PC-3 (cell line): Measurements from ENCODE around the gene RERE. TPM values are rescaled to one million over a fixed set of nuclear protein-coding genes. Genes with fewer than 3 reads are reported as not detected.

ENCODE experiments used
- ATAC-seq: fragments of 200-7000 bp; cut with Tn5 transposase; 2 replicates; pipeline ENCODE4 v1.9.1; 2020; ENCODE audit warnings: mild to moderate bottlenecking, moderate library complexity
- BruUV-seq: library from RNA; stranded (reverse); fragments of 400-500 nt; replicated peaks from 2 replicates; lab custom pipeline; 2021; lab: Mats Ljungman, UMichigan
- CTCF ChIA-PET: fragments of 300-600 bp; sonication (Branson Sonifier 250); formaldehyde crosslinking; loops from one replicate; lab custom pipeline; 2022; ENCODE audit warnings: antibody characterized with exemption; lab: Charles Lee
- POLR2A ChIA-PET: fragments of 300-600 bp; sonication (Branson Sonifier 250); formaldehyde crosslinking; loops from one replicate; lab custom pipeline; 2022; ENCODE audit warnings: antibody characterized with exemption; ENCODE audit not compliant: unreplicated experiment; lab: Charles Lee
- DNase-seq: peaks from one replicate; pipeline ENCODE4 v3.0.0-alpha.2; 2015
- H2AFZ ChIP-seq: fragments of 300-600 bp; sonication (generic); 2 replicates; pipeline ENCODE4 v1.6.0; 2016; ENCODE audit warnings: antibody characterized with exemption, low read length
- H3F3A ChIP-seq: fragments of 300-600 bp; sonication (generic); one replicate; pipeline ENCODE4 v1.6.0; 2017; ENCODE audit warnings: antibody characterized with exemption, low read length, control low read depth, mild to moderate bottlenecking; ENCODE audit not compliant: unreplicated experiment
- H3K27ac ChIP-seq: fragments of 300-600 bp; sonication (generic); 2 replicates; pipeline ENCODE4 v1.5.1; 2016; ENCODE audit warnings: mild to moderate bottlenecking, low read length
- H3K27me3 ChIP-seq: fragments of 300-600 bp; sonication (generic); 2 replicates; pipeline ENCODE4 v1.6.1; 2016; ENCODE audit warnings: low read length, mixed read lengths
- H3K36me3 ChIP-seq: fragments of 300-600 bp; sonication (generic); 2 replicates; pipeline ENCODE4 v1.6.1; 2016; ENCODE audit warnings: low read depth, mixed run types, low read length, mixed read lengths
- H3K4me1 ChIP-seq: fragments of 300-600 bp; sonication (generic); 2 replicates; pipeline ENCODE4 v1.5.1; 2016; ENCODE audit warnings: low read length; ENCODE audit not compliant: insufficient read depth
- H3K4me2 ChIP-seq: fragments of 300-600 bp; sonication (generic); 2 replicates; pipeline ENCODE4 v1.6.0; 2016; ENCODE audit warnings: low read length
- H3K4me3 ChIP-seq: fragments of 300-600 bp; sonication (generic); 2 replicates; pipeline ENCODE4 v1.5.1; 2016; ENCODE audit warnings: mild to moderate bottlenecking, low read length, mixed read lengths
- H3K79me2 ChIP-seq: fragments of 300-600 bp; sonication (generic); 2 replicates; pipeline ENCODE4 v1.6.1; 2017; ENCODE audit warnings: low read length, mixed read lengths
- H3K9ac ChIP-seq: fragments of 300-600 bp; sonication (generic); 2 replicates; pipeline ENCODE4 v1.6.0; 2016; ENCODE audit warnings: mild to moderate bottlenecking, low read length
- H3K9me2 ChIP-seq: fragments of 300-600 bp; sonication (generic); replicated peaks from 2 replicates; pipeline ENCODE4 v1.6.1; 2016; ENCODE audit warnings: mixed run types, low read length, mixed read lengths
- H3K9me3 ChIP-seq: fragments of 300-600 bp; sonication (generic); 2 replicates; pipeline ENCODE4 v1.6.1; 2016; ENCODE audit warnings: low read length, mixed read lengths
- H4K20me1 ChIP-seq: fragments of 300-600 bp; sonication (generic); 2 replicates; pipeline ENCODE4 v1.6.1; 2016; ENCODE audit warnings: low read length, mixed read lengths
- EZH2 ChIP-seq: fragments of 300-600 bp; sonication (generic); IDR thresholded peaks from one replicate; pipeline ENCODE4 v1.6.1; 2017; ENCODE audit warnings: antibody characterized with exemption, mild to moderate bottlenecking, low read length; ENCODE audit not compliant: unreplicated experiment
- EZH2phosphoT487 ChIP-seq: fragments of 300-600 bp; sonication (generic); IDR thresholded peaks from 2 replicates; pipeline ENCODE4 v1.6.1; 2018; ENCODE audit warnings: mild to moderate bottlenecking, antibody characterized with exemption, low read length, borderline replicate concordance
- intact Hi-C: fragments of 100-400 bp; cut with micrococcal nuclease; formaldehyde crosslinking; loops from 2 replicates; pipeline ENCODE4 v1.9.0; 2023
- total RNA-seq: library from RNA; depleted of rRNA; stranded (reverse); fragments of >200 nt; gene quantifications from 2 replicates; pipeline ENCODE4 v1.2.3, GENCODE V29; 2014
- TF ChIP-seq, protein P1 (sequence below): fragments of 300-600 bp; sonication (generic); conservative IDR thresholded peaks from 2 replicates; pipeline ENCODE4 v1.5.1; 2017; ENCODE audit warnings: antibody characterized with exemption, low read depth, mild to moderate bottlenecking, low read length

RERE gene
- total RNA-seq, 1 experiment from 2014 or later: 24.2 TPM

DNA sequence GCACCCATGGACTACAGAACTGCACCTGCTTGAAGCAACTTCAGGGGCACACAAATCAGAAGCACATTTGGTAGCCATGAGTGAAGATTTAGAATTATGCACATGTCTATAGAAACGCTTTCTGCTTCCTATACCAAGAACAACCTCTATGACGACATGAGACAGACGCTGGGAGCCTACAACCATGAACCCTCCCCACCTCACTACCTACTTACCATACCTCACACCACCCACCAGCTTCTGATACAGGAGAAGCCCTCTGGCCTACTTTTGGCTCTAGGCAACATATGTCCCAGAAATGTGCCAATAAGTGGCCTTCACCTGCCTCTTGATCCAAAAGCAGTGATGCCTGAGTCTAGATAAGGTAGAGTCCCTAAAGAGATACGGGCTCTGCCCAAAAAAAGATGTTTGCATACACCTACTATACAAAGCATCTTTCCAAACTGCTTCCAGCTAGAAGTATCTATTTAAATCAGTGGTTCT is 441.0 kb downstream of the RERE start:
- peaks cover 3% of the 10 kb centered on the region; the same call in 1 of the 2 replicates for H3K79me2 ChIP-seq
- intact Hi-C loops: no loop called here
- no peaks in the 10 kb centered on the region for H4K20me1 ChIP-seq
- DNase-seq (no peak), ATAC-seq (no peak)
- no peaks in the 10 kb centered on the region for H3K9me2 ChIP-seq
- no peak overlapping the region for H2AFZ ChIP-seq
- no peak overlapping the region for H3K27ac ChIP-seq
- no peaks in the 10 kb centered on the region; the same call in 1 of the 2 replicates for H3K36me3 ChIP-seq
- BruUV-seq: no TSS peak
- TF ChIP-seq, protein P1, sequence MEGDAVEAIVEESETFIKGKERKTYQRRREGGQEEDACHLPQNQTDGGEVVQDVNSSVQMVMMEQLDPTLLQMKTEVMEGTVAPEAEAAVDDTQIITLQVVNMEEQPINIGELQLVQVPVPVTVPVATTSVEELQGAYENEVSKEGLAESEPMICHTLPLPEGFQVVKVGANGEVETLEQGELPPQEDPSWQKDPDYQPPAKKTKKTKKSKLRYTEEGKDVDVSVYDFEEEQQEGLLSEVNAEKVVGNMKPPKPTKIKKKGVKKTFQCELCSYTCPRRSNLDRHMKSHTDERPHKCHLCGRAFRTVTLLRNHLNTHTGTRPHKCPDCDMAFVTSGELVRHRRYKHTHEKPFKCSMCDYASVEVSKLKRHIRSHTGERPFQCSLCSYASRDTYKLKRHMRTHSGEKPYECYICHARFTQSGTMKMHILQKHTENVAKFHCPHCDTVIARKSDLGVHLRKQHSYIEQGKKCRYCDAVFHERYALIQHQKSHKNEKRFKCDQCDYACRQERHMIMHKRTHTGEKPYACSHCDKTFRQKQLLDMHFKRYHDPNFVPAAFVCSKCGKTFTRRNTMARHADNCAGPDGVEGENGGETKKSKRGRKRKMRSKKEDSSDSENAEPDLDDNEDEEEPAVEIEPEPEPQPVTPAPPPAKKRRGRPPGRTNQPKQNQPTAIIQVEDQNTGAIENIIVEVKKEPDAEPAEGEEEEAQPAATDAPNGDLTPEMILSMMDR: no peak
- TF ChIP-seq EZH2 (no peak), EZH2phosphoT487 (no peak)
- H3K4me2 ChIP-seq: no peak overlapping the region
- peaks cover 9% of the 10 kb centered on the region for H3K4me1 ChIP-seq
- no peaks in the 10 kb centered on the region for H3K27me3 ChIP-seq
- H3F3A ChIP-seq: no peaks in the 10 kb centered on the region
- H3K9ac ChIP-seq: no peak overlapping the region
- ChIA-PET POLR2A (interaction anchor here (0.5 kb wide), 1 partner anchor 33 kb away, joined by 3 read pairs; no protein-coding TSS in a partner anchor), CTCF (no interaction called here)
- H3K9me3 ChIP-seq: no peaks in the 10 kb centered on the region
- no peak overlapping the region for H3K4me3 ChIP-seq

- DNase-seq (peak; percentile 66), ATAC-seq (peak; percentile 57)
- no peak overlapping the region for H3K27ac ChIP-seq
Measured at GRCh38 chr1:8374812-8375211, 442.6 kb downstream of the RERE start.

DNA sequence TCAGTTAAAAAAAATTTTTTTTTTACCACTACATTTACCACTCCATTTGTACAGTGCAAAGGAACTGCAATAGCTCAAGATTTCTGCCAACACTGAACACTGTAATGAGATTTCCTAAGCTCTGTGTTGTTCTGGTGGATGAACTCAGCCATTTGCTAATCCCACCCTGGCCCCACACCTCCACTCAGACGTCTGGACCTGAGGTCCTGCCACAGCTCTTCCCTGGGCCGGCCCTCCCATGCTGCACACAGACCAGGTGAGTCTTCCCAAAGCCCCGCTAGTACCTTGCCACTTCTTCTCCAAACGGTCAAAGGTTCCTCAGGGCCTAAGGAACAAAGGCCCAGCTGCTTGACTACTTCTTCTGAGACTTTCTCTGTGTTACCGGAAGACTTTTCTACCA is 443.1 kb downstream of the RERE start:
- Histone ChIP-seq H3K4me3 (no peak overlapping the region), H3F3A (no peaks in the 10 kb centered on the region), H3K79me2 (peaks cover 3% of the 10 kb centered on the region; the same call in 1 of the 2 replicates), H3K9me2 (no peaks in the 10 kb centered on the region), H3K9ac (no peak overlapping the region), H2AFZ (no peak overlapping the region), H3K4me1 (peaks cover 9% of the 10 kb centered on the region), H3K4me2 (no peak overlapping the region), H4K20me1 (no peaks in the 10 kb centered on the region), H3K36me3 (peaks cover 5% of the 10 kb centered on the region; the same call in 1 of the 2 replicates), H3K27me3 (no peaks in the 10 kb centered on the region), H3K9me3 (no peaks in the 10 kb centered on the region), H3K27ac (no peak overlapping the region)
- CTCF ChIA-PET: no interaction called here
- no TSS peak for BruUV-seq
- POLR2A ChIA-PET: no interaction called here
- DNase-seq (no peak), ATAC-seq (no peak)
- no peak for TF ChIP-seq EZH2phosphoT487
- TF ChIP-seq EZH2: no peak
- TF ChIP-seq, protein P1: no peak
- intact Hi-C loops: loop anchor here (2.0 kb wide), 1 partner anchor 34 kb away; no protein-coding TSS in a partner anchor

More at GRCh38 chr1:8374812-8375211, 442.6 kb downstream of the RERE start:
- H3K27me3 ChIP-seq: no peaks in the 10 kb centered on the region
- ChIA-PET CTCF (no interaction called here), POLR2A (no interaction called here)
- no peaks in the 10 kb centered on the region for H3K9me2 ChIP-seq
- no peak overlapping the region for H3K4me2 ChIP-seq
- H3K36me3 ChIP-seq: peaks cover 5% of the 10 kb centered on the region; the same call in 1 of the 2 replicates
- no peaks in the 10 kb centered on the region for H3F3A ChIP-seq
- intact Hi-C loops: loop anchor here (2.0 kb wide), 1 partner anchor 34 kb away; no protein-coding TSS in a partner anchor
- no peak overlapping the region for H3K9ac ChIP-seq
- H2AFZ ChIP-seq: no peak overlapping the region
- H3K4me3 ChIP-seq: no peak overlapping the region
- BruUV-seq: no TSS peak
- peaks cover 9% of the 10 kb centered on the region for H3K4me1 ChIP-seq
- TF ChIP-seq, protein P1: peak; percentile 78
- no peak for TF ChIP-seq EZH2phosphoT487
- peaks cover 3% of the 10 kb centered on the region; the same call in 1 of the 2 replicates for H3K79me2 ChIP-seq
- no peaks in the 10 kb centered on the region for H3K9me3 ChIP-seq
- H4K20me1 ChIP-seq: no peaks in the 10 kb centered on the region
